ENCODE results near the gene AGBL4. TPM values are rescaled to one million over a fixed set of nuclear protein-coding genes. Genes with fewer than 3 reads are reported as not detected.

Gene AGBL4
- total RNA-seq, 1 donor from 2014 or later, result not detected

- no peak for TF ChIP-seq CTCF (IDR thresholded peaks at IDR 0.05)
- Mint-ChIP-seq H3K4me3 (ENCODE audit: unreplicated experiment) (no peak overlapping the region), H3K4me1 (ENCODE audit: unreplicated experiment) (no peaks in the 10 kb centered on the region), H3K36me3 (ENCODE audit: unreplicated experiment) (no peaks in the 10 kb centered on the region), H3K27ac (ENCODE audit: unreplicated experiment) (no peak overlapping the region), H3K9me3 (ENCODE audit: unreplicated experiment) (no peaks in the 10 kb centered on the region), H3K27me3 (ENCODE audit: unreplicated experiment) (peaks cover 2% of the 10 kb centered on the region)
- DNase-seq (ENCODE audit: extremely low spot score, unreplicated experiment), result no peak
Measured at GRCh38 chr1:48570568-48570967, 1453.2 kb downstream of the AGBL4 start.

GRCh38 chr1:48568501-48568900, 1455.3 kb downstream of the AGBL4 start:
- no peaks in the 10 kb centered on the region for H3K27me3 Mint-ChIP-seq (ENCODE audit: unreplicated experiment)
- H3K9me3 Mint-ChIP-seq (ENCODE audit: unreplicated experiment), result no peaks in the 10 kb centered on the region
- H3K4me3 Mint-ChIP-seq (ENCODE audit: unreplicated experiment), result no peak overlapping the region

GRCh38 chr1:48566492-48566891, 1457.3 kb downstream of the AGBL4 start:
- no peak overlapping the region for H3K27ac Mint-ChIP-seq (ENCODE audit: unreplicated experiment)
- no peaks in the 10 kb centered on the region for H3K27me3 Mint-ChIP-seq (ENCODE audit: unreplicated experiment)
- no peak for DNase-seq (ENCODE audit: extremely low spot score, unreplicated experiment)
- no peaks in the 10 kb centered on the region for H3K36me3 Mint-ChIP-seq (ENCODE audit: unreplicated experiment)
- no peaks in the 10 kb centered on the region for H3K9me3 Mint-ChIP-seq (ENCODE audit: unreplicated experiment)
- H3K4me1 Mint-ChIP-seq (ENCODE audit: unreplicated experiment), result no peaks in the 10 kb centered on the region
- TF ChIP-seq CTCF (IDR thresholded peaks at IDR 0.05), result no peak
- H3K4me3 Mint-ChIP-seq (ENCODE audit: unreplicated experiment), result no peak overlapping the region

More at GRCh38 chr1:48568501-48568900, 1455.3 kb downstream of the AGBL4 start:
- no peak for TF ChIP-seq CTCF (IDR thresholded peaks at IDR 0.05)
- no peaks in the 10 kb centered on the region for H3K36me3 Mint-ChIP-seq (ENCODE audit: unreplicated experiment)
- DNase-seq (ENCODE audit: extremely low spot score, unreplicated experiment), result no peak
- no peaks in the 10 kb centered on the region for H3K4me1 Mint-ChIP-seq (ENCODE audit: unreplicated experiment)
- no peak overlapping the region for H3K27ac Mint-ChIP-seq (ENCODE audit: unreplicated experiment)

GRCh38 chr1:48563021-48563420, 1460.7 kb downstream of the AGBL4 start:
- no peak for DNase-seq (ENCODE audit: extremely low spot score, unreplicated experiment)
- Mint-ChIP-seq H3K4me3 (ENCODE audit: unreplicated experiment) (no peak overlapping the region), H3K27me3 (ENCODE audit: unreplicated experiment) (no peaks in the 10 kb centered on the region), H3K27ac (ENCODE audit: unreplicated experiment) (no peak overlapping the region), H3K9me3 (ENCODE audit: unreplicated experiment) (no peaks in the 10 kb centered on the region), H3K4me1 (ENCODE audit: unreplicated experiment) (no peaks in the 10 kb centered on the region), H3K36me3 (ENCODE audit: unreplicated experiment) (no peaks in the 10 kb centered on the region)
- no peak for TF ChIP-seq CTCF (IDR thresholded peaks at IDR 0.05)

GRCh38 chr1:48561444-48561843, 1462.3 kb downstream of the AGBL4 start:
- Mint-ChIP-seq H3K4me3 (ENCODE audit: unreplicated experiment) (no peak overlapping the region), H3K4me1 (ENCODE audit: unreplicated experiment) (no peaks in the 10 kb centered on the region), H3K27ac (ENCODE audit: unreplicated experiment) (no peak overlapping the region), H3K36me3 (ENCODE audit: unreplicated experiment) (no peaks in the 10 kb centered on the region), H3K27me3 (ENCODE audit: unreplicated experiment) (no peaks in the 10 kb centered on the region), H3K9me3 (ENCODE audit: unreplicated experiment) (no peaks in the 10 kb centered on the region)
- no peak for DNase-seq (ENCODE audit: extremely low spot score, unreplicated experiment)
- no peak for TF ChIP-seq CTCF (IDR thresholded peaks at IDR 0.05)

All from osteocyte (in vitro differentiated cells).